ENCODE measurements around the gene EML3. TPM values are rescaled to one million over a fixed set of nuclear protein-coding genes. Genes with fewer than 3 reads are reported as not detected.
A peak's percentile ranks its signal among the peaks of the same experiment; 100 is the strongest.

EML3 gene
- total and polyA plus RNA-seq, 2 of the 13 experiments (the other 11 are each of a cell fraction or from before 2014, with no cell fraction given) = 10.6 to 12.3 TPM

DNA sequence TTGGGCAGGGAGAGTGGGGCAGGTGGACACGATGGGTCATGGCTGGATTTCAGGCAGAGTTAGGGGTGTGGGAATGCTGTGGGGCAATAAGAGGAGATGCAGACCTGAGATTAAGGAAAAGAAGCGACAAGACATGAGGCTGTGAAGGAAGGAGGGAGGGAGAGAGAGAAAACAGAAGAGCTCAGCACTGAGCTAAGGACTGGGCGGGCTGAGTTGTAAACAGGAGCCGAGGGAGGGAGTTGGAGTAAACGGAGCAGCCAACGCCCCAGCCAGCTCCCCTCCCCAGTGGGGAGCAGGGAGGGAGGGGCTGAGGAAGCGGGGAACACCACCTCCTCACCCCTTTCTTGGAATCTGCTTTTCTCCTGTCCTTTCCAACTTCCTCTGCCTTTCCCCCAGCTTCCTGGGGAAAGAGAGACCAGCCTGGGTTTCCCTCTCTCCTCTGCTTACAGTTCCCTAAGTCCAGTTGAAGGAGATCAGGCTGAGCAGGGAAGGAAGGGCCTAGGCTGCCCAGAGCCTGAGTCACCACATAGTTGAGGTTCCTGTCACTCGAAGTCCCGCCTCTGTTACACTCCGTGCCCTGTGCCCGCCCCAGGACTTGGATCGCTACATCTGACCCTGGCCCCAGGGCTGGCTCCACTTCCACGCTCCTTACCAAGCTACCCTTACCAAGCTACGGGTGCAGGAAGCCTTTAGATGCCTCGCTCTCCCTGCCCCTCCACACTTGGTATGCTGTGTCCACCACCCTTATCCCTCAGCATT is 59.3 kb downstream of the EML3 start:
- no peak for FAIRE-seq
- ChIA-PET POLR2A (interaction anchor here (0.7 to 4.5 kb wide), 8 partner anchors 21 to 288 kb away, joined by 3 to 23 read pairs (median 4); partner anchors contain the start of genes C11orf98, CSKMT, EEF1G and LBHD1), CTCF (ENCODE audit: low intra/inter-chr PET ratio, low total read pairs) (no interaction called here)
- no peaks in the 10 kb centered on the region for H3K79me2 ChIP-seq (ENCODE audit: insufficient read depth, low read length)
- no peaks in the 10 kb centered on the region for H3K27me3 ChIP-seq (ENCODE audit: control insufficient read depth in 1 of 2, insufficient read depth in 2 of 2, low read length in 2 of 2)
- no peaks in the 10 kb centered on the region for H3K9me3 ChIP-seq (ENCODE audit: low read length)
- intact Hi-C loops (cut with micrococcal nuclease; ENCODE audit: unreplicated experiment) (no loop called here), in situ Hi-C loops (cut with HindIII; ENCODE audit: extremely low pct_ligation_motif_present, low pct_unique_long_range_greater_than_20kb) (loop anchor here (5.0 kb wide), 1 partner anchor 131 kb away; no protein-coding TSS in a partner anchor)
- ATAC-seq = peak; percentile 55
- H3K4me3 ChIP-seq (replicated peaks in 1 of 3; ENCODE audit: insufficient read depth in 1 of 3, low read depth in 2 of 3, low read length in 3 of 3) = peak overlapping the region in 2 of 3 experiments; percentile 31 to 65; a peak in 5 of 6 replicates
- H3K9ac ChIP-seq (ENCODE audit: insufficient read depth, low read depth, low read length) = peak overlapping the region; percentile 80
- H3K4me2 ChIP-seq (ENCODE audit: low read depth, low read length) = peak overlapping the region; percentile 84
- BruUV-seq (replicated peaks) = no TSS peak
- H3K4me1 ChIP-seq (ENCODE audit: insufficient read depth, low read length) = peaks cover 99% of the 10 kb centered on the region
- no peak for DNase-seq (ENCODE audit: low spot score)
- peak overlapping the region; percentile 82 for H3K27ac ChIP-seq (ENCODE audit: extremely low read length, insufficient read depth, low read length)
- peak overlapping the region; percentile 90 for H2AFZ ChIP-seq (ENCODE audit: low read length)
- 0 out of 5 replicates have a peak, but pooled peaks cover 0 to 4% of the 10 kb centered on the region in 2 experiments for H3K36me3 ChIP-seq (replicated peaks in 1 of 2; ENCODE audit: control insufficient read depth in 1 of 2, insufficient read depth in 2 of 2, low read length in 2 of 2)
- no peaks in the 10 kb centered on the region for H4K20me1 ChIP-seq (ENCODE audit: insufficient read depth, low read length)
- WGBS (ENCODE audit: low lambda C conversion rate) = 9% methylated on average over 15 of the region's 15 CpGs
- TF ChIP-seq ARID2 (CRISPR knock-in tag; IDR thresholded peaks at IDR 0.05; ENCODE audit: borderline replicate concordance) (no peak), IRX3 (CRISPR knock-in tag; IDR thresholded peaks at IDR 0.05; ENCODE audit: borderline replicate concordance, low read depth) (no peak), FOSL1 (CRISPR knock-in tag; IDR thresholded peaks at IDR 0.05; ENCODE audit: borderline replicate concordance) (0 out of 2 replicates have a peak, but pooled peaks have one; percentile 13), ZNF816 (CRISPR knock-in tag; IDR thresholded peaks at IDR 0.05; ENCODE audit: borderline replicate concordance) (no peak), ZNF569 (CRISPR knock-in tag; IDR thresholded peaks at IDR 0.05; ENCODE audit: borderline replicate concordance) (no peak), KDM3A (CRISPR knock-in tag; IDR thresholded peaks at IDR 0.05; ENCODE audit: low read depth) (no peak), SRSF4 (IDR thresholded peaks at IDR 0.05; ENCODE audit: low read depth, low read length, poor library complexity, severe bottlenecking) (no peak), ZNF34 (CRISPR knock-in tag; IDR thresholded peaks at IDR 0.05; ENCODE audit: borderline replicate concordance) (no peak), ZSCAN20 (CRISPR knock-in tag; IDR thresholded peaks at IDR 0.05; ENCODE audit: borderline replicate concordance) (no peak)
- TF ChIP-seq, protein P1, sequence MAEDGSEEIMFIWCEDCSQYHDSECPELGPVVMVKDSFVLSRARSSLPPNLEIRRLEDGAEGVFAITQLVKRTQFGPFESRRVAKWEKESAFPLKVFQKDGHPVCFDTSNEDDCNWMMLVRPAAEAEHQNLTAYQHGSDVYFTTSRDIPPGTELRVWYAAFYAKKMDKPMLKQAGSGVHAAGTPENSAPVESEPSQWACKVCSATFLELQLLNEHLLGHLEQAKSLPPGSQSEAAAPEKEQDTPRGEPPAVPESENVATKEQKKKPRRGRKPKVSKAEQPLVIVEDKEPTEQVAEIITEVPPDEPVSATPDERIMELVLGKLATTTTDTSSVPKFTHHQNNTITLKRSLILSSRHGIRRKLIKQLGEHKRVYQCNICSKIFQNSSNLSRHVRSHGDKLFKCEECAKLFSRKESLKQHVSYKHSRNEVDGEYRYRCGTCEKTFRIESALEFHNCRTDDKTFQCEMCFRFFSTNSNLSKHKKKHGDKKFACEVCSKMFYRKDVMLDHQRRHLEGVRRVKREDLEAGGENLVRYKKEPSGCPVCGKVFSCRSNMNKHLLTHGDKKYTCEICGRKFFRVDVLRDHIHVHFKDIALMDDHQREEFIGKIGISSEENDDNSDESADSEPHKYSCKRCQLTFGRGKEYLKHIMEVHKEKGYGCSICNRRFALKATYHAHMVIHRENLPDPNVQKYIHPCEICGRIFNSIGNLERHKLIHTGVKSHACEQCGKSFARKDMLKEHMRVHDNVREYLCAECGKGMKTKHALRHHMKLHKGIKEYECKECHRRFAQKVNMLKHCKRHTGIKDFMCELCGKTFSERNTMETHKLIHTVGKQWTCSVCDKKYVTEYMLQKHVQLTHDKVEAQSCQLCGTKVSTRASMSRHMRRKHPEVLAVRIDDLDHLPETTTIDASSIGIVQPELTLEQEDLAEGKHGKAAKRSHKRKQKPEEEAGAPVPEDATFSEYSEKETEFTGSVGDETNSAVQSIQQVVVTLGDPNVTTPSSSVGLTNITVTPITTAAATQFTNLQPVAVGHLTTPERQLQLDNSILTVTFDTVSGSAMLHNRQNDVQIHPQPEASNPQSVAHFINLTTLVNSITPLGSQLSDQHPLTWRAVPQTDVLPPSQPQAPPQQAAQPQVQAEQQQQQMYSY (CRISPR knock-in tag; IDR thresholded peaks at IDR 0.05) = no peak
- TF ChIP-seq, protein P2, sequence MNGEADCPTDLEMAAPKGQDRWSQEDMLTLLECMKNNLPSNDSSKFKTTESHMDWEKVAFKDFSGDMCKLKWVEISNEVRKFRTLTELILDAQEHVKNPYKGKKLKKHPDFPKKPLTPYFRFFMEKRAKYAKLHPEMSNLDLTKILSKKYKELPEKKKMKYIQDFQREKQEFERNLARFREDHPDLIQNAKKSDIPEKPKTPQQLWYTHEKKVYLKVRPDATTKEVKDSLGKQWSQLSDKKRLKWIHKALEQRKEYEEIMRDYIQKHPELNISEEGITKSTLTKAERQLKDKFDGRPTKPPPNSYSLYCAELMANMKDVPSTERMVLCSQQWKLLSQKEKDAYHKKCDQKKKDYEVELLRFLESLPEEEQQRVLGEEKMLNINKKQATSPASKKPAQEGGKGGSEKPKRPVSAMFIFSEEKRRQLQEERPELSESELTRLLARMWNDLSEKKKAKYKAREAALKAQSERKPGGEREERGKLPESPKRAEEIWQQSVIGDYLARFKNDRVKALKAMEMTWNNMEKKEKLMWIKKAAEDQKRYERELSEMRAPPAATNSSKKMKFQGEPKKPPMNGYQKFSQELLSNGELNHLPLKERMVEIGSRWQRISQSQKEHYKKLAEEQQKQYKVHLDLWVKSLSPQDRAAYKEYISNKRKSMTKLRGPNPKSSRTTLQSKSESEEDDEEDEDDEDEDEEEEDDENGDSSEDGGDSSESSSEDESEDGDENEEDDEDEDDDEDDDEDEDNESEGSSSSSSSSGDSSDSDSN (CRISPR knock-in tag; IDR thresholded peaks at IDR 0.05) = 0 out of 2 replicates have a peak, but pooled peaks have one; percentile 22
- TF ChIP-seq, protein P3, sequence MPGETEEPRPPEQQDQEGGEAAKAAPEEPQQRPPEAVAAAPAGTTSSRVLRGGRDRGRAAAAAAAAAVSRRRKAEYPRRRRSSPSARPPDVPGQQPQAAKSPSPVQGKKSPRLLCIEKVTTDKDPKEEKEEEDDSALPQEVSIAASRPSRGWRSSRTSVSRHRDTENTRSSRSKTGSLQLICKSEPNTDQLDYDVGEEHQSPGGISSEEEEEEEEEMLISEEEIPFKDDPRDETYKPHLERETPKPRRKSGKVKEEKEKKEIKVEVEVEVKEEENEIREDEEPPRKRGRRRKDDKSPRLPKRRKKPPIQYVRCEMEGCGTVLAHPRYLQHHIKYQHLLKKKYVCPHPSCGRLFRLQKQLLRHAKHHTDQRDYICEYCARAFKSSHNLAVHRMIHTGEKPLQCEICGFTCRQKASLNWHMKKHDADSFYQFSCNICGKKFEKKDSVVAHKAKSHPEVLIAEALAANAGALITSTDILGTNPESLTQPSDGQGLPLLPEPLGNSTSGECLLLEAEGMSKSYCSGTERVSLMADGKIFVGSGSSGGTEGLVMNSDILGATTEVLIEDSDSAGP (CRISPR knock-in tag; IDR thresholded peaks at IDR 0.05; ENCODE audit: borderline replicate concordance) = peak; percentile 40; the same call in 1 of the 2 replicates
- TF ChIP-seq, protein P4, sequence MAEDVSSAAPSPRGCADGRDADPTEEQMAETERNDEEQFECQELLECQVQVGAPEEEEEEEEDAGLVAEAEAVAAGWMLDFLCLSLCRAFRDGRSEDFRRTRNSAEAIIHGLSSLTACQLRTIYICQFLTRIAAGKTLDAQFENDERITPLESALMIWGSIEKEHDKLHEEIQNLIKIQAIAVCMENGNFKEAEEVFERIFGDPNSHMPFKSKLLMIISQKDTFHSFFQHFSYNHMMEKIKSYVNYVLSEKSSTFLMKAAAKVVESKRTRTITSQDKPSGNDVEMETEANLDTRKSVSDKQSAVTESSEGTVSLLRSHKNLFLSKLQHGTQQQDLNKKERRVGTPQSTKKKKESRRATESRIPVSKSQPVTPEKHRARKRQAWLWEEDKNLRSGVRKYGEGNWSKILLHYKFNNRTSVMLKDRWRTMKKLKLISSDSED (CRISPR knock-in tag; IDR thresholded peaks at IDR 0.05) = no peak

Data from HepG2 (cell line).